GM18511 (cell line): ENCODE measurements around the gene CBR3.
"Not testable (repeated sequence)": the region's sequence is repeated elsewhere in the genome, so short reads cannot be mapped to it uniquely, and the experiment has no call there.

ENCODE experiments used
- ATAC-seq: cut with Tn5 transposase; IDR thresholded peaks from one replicate; pipeline ENCODE4 v1.9.1; 2021; ENCODE audit warnings: mild to moderate bottlenecking, moderate library complexity; ENCODE audit not compliant: unreplicated experiment

The CBR3 gene

GRCh38 chr21:36117286-36117741 is 17.6 kb upstream of the CBR3 start:
- ATAC-seq, result no peak

- no peak for ATAC-seq
These were observed 14.5 kb upstream of the CBR3 start for GRCh38 chr21:36120304-36120888.

DNA sequence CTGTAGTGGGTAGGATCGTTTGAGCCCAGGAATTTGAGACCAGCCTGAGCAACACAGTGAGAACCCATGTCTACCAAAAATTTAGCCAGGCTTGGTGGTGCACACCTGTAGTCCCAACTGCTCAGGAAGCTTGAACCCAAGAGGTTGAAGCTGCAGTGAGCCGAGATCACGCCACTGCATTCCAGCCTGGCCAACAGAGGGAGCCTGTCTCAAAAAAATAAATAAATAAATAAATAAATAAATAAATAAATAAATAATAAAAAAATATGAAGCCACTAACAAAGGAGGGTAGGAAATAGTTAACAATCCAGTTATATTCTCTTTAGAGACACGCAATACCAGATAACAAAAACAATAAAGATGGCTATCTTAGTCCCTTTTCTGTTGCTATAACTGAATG is 11.9 kb upstream of the CBR3 start:
- no peak for ATAC-seq

DNA sequence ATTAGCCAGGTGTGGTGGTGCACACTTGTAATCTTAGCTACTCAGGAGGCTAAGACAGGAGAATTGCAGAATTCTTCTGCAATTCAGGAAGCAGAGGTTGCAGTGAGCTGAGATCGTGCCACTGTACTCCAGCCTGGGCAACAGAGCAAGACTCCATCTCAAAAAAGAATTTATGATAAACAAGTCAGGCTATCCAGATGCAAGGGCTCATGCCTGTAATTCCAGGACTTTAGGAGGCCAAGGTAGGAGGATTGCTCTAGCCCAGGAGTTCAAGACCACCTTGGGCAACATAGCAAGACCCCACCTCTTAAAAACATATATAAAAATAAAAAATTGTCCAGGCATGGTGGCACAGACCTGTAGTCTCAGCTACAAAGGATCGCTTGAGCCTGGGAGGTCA is 10.5 kb upstream of the CBR3 start:
- ATAC-seq, result no peak

GRCh38 chr21:36125512-36126207 is 9.2 kb upstream of the CBR3 start:
- ATAC-seq, result no peak

DNA sequence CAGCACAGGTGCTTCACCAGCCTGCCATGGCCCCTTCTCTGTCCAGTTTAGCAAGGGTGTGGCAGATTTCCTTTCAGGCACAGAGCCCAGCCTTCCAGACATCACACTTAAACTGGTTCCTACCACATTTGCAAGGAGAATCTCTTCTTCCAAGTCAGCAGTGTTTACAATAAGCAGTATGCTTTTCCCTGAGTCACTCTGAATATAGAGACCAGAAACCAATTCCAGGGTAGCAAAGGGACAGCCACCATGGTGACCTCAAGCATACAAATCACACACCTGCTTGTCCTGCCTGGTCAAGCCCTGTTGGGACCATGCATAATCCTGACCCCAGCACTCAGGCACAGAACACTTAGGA is 8.7 kb upstream of the CBR3 start:
- ATAC-seq, result no peak

DNA sequence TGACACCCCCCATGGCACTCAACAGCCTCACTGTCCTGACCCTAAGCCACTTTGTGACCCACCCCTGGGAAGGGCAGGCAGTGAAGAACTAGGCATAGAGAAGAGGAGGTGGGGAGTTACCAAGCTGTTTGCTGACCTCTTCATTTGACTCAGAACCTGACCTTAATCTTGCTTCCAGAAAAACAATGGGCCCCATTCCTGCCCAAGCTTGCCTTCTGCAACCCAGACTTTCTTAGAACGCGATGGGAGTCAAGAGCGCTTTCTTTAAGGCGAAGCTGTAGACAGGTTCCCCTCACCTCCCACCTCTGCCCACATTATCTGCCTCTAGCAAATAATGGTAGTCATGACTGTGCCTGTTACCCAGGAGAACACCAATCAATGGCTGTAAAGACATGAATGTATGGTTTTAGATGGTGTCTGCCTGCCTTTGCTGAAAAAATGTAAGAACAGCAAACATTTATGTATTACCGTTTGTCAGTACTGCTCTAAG is 8.2 kb upstream of the CBR3 start:
- no peak for ATAC-seq

DNA sequence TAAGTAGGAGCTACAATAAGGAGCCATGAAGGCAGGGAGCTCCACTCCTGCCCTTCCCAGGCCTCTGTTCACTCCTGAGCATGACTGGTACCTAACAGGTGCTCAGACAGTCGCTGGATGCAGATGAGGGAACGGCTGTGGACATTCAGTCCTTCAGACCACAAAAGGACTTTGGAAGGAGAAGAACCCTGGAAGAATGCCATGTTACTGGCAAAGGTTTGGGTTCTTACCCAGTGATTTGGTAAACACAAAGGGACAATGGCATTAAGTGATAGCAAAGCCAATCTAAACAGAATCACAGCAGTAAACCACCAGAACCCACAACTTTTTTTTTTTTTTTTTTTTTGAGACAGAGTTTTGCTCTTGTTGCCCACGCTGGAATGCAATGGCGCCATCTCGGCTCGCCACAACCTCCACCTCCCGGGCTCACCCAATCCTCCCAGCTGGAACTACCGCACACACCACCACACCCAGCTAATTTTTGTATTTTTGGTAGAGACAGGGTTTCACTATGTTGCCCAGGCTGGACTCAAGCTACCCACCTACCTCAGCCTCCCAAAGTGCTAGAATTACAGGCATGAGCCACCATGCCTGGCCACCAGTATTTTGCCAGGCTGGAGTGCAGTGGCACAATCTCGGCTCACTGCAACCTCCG is 7.5 kb upstream of the CBR3 start:
- ATAC-seq, result no peak

GRCh38 chr21:36127977-36128376 is 6.9 kb upstream of the CBR3 start:
- ATAC-seq, result no peak

DNA sequence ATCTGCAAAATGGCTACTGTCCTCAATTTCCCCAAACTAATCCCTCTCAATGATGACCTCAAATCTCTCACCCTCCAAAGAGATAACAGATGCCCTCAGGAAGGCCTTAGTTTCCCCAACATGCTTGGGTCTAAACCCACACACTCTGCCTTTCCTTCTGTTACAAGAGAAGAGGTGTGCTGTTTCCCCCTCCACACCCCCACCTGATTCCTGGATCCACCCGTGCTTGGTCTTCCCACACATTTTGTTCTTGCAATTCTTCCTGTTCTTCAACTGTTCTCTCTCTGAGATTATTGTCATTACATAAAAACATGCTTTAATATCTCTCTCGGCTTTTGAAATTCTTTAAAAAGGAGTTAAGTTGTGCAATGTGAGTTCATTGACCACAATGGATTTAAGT is 5.7 kb upstream of the CBR3 start:
- no peak for ATAC-seq

DNA sequence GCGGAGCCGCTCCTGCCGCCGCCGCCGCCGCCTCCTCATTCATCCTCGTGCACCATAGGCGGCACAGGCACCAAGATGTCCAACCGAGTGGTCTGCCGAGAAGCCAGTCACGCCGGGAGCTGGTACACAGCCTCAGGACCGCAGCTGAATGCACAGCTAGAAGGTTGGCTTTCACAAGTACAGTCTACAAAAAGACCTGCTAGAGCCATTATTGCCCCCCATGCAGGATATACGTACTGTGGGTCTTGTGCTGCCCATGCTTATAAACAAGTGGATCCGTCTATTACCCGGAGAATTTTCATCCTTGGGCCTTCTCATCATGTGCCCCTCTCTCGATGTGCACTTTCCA is 4.5 kb upstream of the CBR3 start:
- ATAC-seq, result not testable (repeated sequence)

DNA sequence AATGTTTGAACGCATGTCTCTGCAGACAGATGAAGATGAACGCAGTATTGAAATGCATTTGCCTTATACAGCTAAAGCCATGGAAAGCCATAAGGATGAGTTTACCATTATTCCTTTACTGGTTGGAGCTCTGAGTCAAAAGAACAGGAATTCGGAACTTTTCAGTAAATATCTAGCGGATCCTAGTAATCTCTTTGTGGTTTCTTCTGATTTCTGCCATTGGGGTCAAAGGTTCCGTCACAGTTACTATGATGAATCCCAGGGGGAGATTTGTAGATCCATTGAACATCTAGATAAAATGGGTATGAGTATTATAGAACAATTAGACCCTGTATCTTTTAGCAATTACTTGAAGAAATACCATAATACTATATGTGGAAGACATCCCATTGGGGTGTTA is 4.0 kb upstream of the CBR3 start:
- ATAC-seq, result not testable (repeated sequence)

DNA sequence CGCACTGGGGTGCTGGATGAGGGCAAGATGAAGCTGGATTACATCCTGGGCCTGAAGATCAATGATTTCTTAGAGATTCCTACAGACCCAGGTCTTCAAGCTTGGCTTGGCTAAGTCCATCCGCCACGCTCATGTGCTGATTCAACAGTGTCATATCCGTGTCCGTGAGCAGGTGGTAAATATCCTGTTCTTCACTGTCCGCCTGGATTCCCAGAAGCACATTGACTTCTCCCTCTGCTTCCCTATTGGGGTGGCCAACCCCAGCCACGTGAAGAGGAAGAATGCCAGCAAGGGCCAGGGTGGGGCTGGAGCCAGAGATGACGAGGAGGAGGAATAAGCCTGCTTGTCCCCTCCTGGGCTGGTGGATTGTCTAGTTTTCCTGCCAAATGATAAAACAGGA is 2.2 kb upstream of the CBR3 start:
- no peak for ATAC-seq

DNA sequence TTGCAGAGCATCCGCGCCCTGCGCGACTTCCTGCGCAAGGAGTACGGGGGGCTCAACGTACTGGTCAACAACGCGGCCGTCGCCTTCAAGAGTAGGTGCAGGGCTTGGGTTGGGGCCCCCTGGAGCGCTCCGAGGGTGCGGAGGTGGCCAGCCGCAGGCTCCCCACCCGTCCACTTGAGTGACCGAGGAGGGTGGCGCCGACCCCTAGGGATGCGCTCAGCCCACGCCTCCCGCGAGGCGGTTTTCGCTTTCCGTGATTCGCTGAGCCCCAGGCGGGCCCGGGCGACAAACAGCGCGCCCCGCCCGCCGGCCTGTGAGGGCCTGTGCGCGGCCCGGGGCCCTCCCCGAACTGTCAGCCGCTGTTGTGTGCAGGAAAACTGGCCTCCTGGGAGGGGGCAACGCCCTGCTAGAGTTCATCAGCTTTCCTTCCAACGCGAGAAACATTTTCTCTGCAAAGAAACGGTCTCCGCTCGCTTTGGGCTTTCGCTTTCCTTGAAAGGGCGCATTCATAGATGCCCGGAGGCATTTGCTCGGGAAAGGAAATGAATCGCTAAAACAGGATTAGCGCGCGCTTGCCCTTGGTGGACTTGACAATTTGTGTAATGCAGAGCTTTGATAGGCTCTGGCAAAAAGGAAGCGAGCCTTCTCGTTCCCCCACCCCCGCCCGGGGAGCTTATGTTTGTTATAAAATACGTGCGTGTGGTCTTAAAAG is 668 bp downstream of the CBR3 start:
- ATAC-seq, result peak; percentile 67

GRCh38 chr21:36139791-36140190 is 4.9 kb downstream of the CBR3 start:
- ATAC-seq, result not testable (repeated sequence)

DNA sequence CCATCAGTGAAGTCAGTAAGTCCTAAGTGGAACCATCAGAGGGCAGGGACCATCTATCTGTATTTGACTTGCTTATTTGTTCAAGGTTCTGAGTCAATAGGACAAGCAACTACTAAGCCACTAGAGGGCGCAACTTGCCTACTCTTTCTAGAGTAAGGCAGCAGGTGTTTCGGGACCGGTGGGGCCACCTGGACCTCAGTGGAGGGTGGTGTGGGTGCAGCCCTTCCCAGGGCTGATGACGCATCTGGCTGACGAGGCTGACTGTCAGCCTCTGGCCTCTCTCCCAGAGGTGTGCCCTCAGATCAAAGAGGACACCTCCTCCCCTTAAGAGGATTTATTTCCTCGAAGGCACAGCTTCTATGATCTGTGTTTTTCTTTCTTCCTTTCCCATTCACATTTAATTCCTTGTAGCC is 6.6 kb downstream of the CBR3 start:
- no peak for ATAC-seq

- not testable (repeated sequence) for ATAC-seq
These were observed 9.4 kb downstream of the CBR3 start for GRCh38 chr21:36144233-36144632.

DNA sequence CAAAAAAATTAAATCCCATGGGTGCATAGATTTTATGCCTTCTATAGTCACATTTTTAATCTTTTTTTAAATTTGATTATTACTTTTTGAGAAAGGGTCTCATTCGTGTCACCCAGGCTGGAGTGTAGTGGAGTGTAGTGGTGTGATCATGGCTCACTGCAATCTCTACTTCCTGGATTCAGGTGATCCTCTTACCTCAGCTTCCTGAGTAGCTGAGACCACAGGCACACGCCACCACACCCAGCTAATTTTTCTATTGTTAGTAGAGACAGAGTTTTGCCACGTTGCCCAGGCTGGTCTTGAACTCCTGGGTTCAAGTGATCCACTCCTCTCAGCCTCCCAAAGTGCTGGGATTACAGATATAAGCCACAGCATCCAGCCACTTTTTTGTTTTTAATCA is 10.4 kb downstream of the CBR3 start:
- ATAC-seq, result no peak

GRCh38 chr21:36147911-36148310 is 13.0 kb downstream of the CBR3 start:
- ATAC-seq, result no peak

- no peak for ATAC-seq
These were observed 14.0 kb downstream of the CBR3 start for GRCh38 chr21:36148886-36149285.

DNA sequence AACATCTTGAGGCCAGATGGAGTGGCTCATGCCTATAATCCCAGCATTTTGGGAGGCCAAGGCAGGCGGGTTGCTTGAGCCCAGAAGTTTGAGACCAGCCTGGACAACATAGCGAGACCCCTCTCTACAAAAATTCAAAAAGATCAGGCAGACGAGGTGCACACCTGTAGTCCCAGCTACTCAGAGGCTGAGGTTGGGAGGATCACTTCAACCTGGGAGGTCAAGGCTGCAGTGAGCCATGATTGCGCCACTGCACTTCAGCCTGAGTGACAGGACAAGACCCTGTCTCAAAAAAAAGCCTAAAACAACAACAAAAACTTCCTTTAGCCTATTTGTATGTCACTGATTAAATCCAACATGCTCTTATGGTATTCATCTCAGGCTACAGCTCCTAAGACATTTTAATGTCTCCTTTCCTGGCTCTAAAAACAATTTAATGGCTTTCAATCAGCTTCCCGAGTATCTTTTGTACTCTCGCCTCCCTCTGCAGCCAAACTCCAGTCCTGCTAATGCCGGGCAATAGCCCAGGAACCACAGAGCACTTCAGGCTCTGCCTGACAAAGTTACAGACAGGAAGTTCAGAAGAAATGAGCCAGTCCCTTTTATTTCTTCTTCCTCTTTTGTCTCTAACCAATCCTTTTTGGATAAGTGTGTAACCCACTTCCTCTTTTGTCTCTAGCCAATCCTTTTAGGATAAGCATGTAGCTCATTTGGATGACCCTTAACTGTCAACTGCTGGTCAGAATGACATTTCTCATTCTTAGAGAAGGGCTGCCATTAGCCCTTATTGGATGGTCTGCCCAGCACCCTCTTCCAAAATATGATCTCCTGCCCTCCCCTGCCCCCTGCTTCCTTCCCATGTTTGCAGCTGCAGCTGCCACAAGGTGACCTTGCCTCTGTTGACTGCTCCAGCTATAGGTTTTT is 15.2 kb downstream of the CBR3 start:
- no peak for ATAC-seq
